HG03571 (cell line): ENCODE results near the gene FBP2.
"Not testable (repeated sequence)": the region's sequence is repeated elsewhere in the genome, so short reads cannot be mapped to it uniquely, and the experiment has no call there.

Source experiments
- ATAC-seq: cut with Tn5 transposase; IDR thresholded peaks from one replicate; pipeline ENCODE4 v1.9.1; 2021; ENCODE audit not compliant: unreplicated experiment

The FBP2 gene

GRCh38 chr9:94564279-94564678, 29.3 kb downstream of the FBP2 start:
- ATAC-seq, result not testable (repeated sequence)

- ATAC-seq, result no peak
These were observed 30.1 kb downstream of the FBP2 start for GRCh38 chr9:94563548-94563947.

- no peak for ATAC-seq
These were observed 33.4 kb downstream of the FBP2 start for GRCh38 chr9:94560237-94560636.

GRCh38 chr9:94557376-94557775, 36.2 kb downstream of the FBP2 start:
- ATAC-seq, result no peak

- ATAC-seq, result no peak
These were observed 38.9 kb downstream of the FBP2 start, which contains the start of gene PCAT7 for GRCh38 chr9:94554439-94555331. Gene PCAT7 (plus strand): TSS chr9:94555083.

GRCh38 chr9:94554078-94554438, 39.6 kb downstream of the FBP2 start:
- ATAC-seq, result no peak

- ATAC-seq, result no peak
These were observed 40.3 kb downstream of the FBP2 start for GRCh38 chr9:94553029-94553938.

- ATAC-seq, result no peak
These were observed 47.7 kb downstream of the FBP2 start for GRCh38 chr9:94545940-94546339.

GRCh38 chr9:94544335-94544734, 49.3 kb downstream of the FBP2 start:
- ATAC-seq, result not testable (repeated sequence)

- ATAC-seq, result no peak
These were observed 54.7 kb downstream of the FBP2 start for GRCh38 chr9:94538908-94539307.

- no peak for ATAC-seq
These were observed 58.7 kb downstream of the FBP2 start for GRCh38 chr9:94534901-94535300.

- no peak for ATAC-seq
These were observed 60.0 kb downstream of the FBP2 start for GRCh38 chr9:94533601-94534000.

- no peak for ATAC-seq
These were observed 60.5 kb downstream of the FBP2 start for GRCh38 chr9:94533155-94533554.

- no peak for ATAC-seq
These were observed 64.7 kb downstream of the FBP2 start for GRCh38 chr9:94528886-94529285.

GRCh38 chr9:94526951-94527350, 66.7 kb downstream of the FBP2 start:
- ATAC-seq, result no peak

GRCh38 chr9:94526271-94526670, 67.4 kb downstream of the FBP2 start:
- no peak for ATAC-seq

- ATAC-seq, result no peak
These were observed 68.1 kb downstream of the FBP2 start for GRCh38 chr9:94525396-94526035.

- ATAC-seq, result no peak
These were observed 76.4 kb downstream of the FBP2 start for GRCh38 chr9:94517254-94517653.

- ATAC-seq, result no peak
These were observed 78.9 kb downstream of the FBP2 start for GRCh38 chr9:94514722-94515121.

- no peak for ATAC-seq
These were observed 81.7 kb downstream of the FBP2 start for GRCh38 chr9:94511955-94512265.

- no peak for ATAC-seq
These were observed 82.3 kb downstream of the FBP2 start for GRCh38 chr9:94511134-94511954.
